Neural cell (in vitro differentiated cells): ENCODE data around the gene MBD5.

Source experiments
- EZH2 ChIP-seq: fragments of 200-600, 300-800 bp; shearing (Covaris generic), sonication (generic); IDR thresholded peaks from 2 replicates; pipeline ENCODE4 v1.6.1; 2014; ENCODE audit warnings: antibody characterized with exemption, low read length, borderline replicate concordance, mild to moderate bottlenecking; ENCODE audit not compliant: insufficient read depth, poor library complexity, severe bottlenecking
- POLR2AphosphoS5 ChIP-seq: IDR thresholded peaks from 2 replicates; pipeline ENCODE4 v1.6.1; 2012
- RAD21 ChIP-seq: fragments of 450-650 bp; conservative IDR thresholded peaks from 2 replicates; pipeline ENCODE4 v1.6.1; 2014; ENCODE audit warnings: antibody characterized with exemption, mild to moderate bottlenecking, moderate library complexity
- REST ChIP-seq: IDR thresholded peaks from 2 replicates; pipeline ENCODE4 v1.6.1; 2012; ENCODE audit warnings: borderline replicate concordance
- SMC3 ChIP-seq: fragments of 450-650 bp; conservative IDR thresholded peaks from 2 replicates; pipeline ENCODE4 v1.6.1; 2014; ENCODE audit warnings: antibody characterized with exemption, mild to moderate bottlenecking, moderate library complexity; ENCODE audit not compliant: poor library complexity
- TAF1 ChIP-seq: IDR thresholded peaks from 2 replicates; pipeline ENCODE4 v1.6.1; 2012; ENCODE audit warnings: low read depth
- TF ChIP-seq, protein P1 (sequence below): fragments of 450-650 bp; IDR thresholded peaks from 2 replicates; pipeline ENCODE4 v1.5.1; 2014; ENCODE audit warnings: antibody characterized with exemption, mild to moderate bottlenecking, moderate library complexity; ENCODE audit not compliant: poor library complexity, severe bottlenecking

GRCh38 chr2:148300544-148300943 lies 279.7 kb downstream of the MBD5 start:
- TF ChIP-seq, protein P1, sequence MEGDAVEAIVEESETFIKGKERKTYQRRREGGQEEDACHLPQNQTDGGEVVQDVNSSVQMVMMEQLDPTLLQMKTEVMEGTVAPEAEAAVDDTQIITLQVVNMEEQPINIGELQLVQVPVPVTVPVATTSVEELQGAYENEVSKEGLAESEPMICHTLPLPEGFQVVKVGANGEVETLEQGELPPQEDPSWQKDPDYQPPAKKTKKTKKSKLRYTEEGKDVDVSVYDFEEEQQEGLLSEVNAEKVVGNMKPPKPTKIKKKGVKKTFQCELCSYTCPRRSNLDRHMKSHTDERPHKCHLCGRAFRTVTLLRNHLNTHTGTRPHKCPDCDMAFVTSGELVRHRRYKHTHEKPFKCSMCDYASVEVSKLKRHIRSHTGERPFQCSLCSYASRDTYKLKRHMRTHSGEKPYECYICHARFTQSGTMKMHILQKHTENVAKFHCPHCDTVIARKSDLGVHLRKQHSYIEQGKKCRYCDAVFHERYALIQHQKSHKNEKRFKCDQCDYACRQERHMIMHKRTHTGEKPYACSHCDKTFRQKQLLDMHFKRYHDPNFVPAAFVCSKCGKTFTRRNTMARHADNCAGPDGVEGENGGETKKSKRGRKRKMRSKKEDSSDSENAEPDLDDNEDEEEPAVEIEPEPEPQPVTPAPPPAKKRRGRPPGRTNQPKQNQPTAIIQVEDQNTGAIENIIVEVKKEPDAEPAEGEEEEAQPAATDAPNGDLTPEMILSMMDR: no peak
- TF ChIP-seq RAD21 (no peak), POLR2AphosphoS5 (no peak), EZH2 (no peak), REST (no peak), SMC3 (no peak), TAF1 (no peak)
